ENCODE data around the gene PAK1.

The PAK1 gene

DNA sequence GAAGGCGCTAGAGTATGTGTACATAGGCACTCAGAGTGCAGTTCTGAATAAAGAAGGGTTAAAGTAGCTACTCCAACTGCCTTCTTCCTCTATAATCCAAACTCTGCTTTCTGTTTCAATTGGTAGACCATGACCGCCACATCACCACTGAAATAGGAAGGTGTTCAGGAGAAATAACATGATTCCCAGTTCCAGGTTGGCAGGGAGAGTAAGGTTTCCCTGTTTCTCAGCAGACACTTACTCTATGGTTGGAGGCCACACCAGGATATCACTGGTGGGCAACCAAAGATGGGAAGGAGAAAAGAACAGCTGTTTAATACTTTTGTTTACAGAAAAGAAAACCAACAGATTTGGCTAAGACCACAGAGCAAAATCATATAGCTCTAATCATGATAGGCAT is 37.9 kb downstream of the PAK1 start:
- no peaks in the 10 kb centered on the region for H3K9me3 ChIP-seq (ENCODE audit: insufficient read depth, low read length)
- no peaks in the 10 kb centered on the region for H3K79me2 ChIP-seq (ENCODE audit: insufficient read depth, low read length)
- TF ChIP-seq CTCF (IDR thresholded peaks at IDR 0.05; ENCODE audit: insufficient read depth, low read length, poor library complexity, severe bottlenecking) = no peak
- TF ChIP-seq EZH2phosphoT487 (conservative IDR thresholded peaks at IDR 0.05; ENCODE audit: low read length) = no peak
- no peak overlapping the region for H3K4me2 ChIP-seq (ENCODE audit: low read depth, low read length, poor library complexity, severe bottlenecking)
- no peaks in the 10 kb centered on the region for H4K20me1 ChIP-seq (ENCODE audit: low read depth, low read length)
- no peak overlapping the region for H3K27ac ChIP-seq (ENCODE audit: low read depth, low read length)
- no peaks in the 10 kb centered on the region for H3K27me3 ChIP-seq (ENCODE audit: low read length)
- no peak overlapping the region for H3K4me3 ChIP-seq (ENCODE audit: insufficient read depth, low read length, poor library complexity, severe bottlenecking)
- H3F3A ChIP-seq (ENCODE audit: insufficient read depth) = no peaks in the 10 kb centered on the region
- no peak overlapping the region for H3K9ac ChIP-seq (ENCODE audit: low read length)
- H3K36me3 ChIP-seq (ENCODE audit: low read length) = no peaks in the 10 kb centered on the region
- no peaks in the 10 kb centered on the region for H3K9me2 ChIP-seq (replicated peaks; ENCODE audit: insufficient read depth, low read length)
- no peak overlapping the region for H2AFZ ChIP-seq (ENCODE audit: low read depth, low read length, severe bottlenecking)

DNA sequence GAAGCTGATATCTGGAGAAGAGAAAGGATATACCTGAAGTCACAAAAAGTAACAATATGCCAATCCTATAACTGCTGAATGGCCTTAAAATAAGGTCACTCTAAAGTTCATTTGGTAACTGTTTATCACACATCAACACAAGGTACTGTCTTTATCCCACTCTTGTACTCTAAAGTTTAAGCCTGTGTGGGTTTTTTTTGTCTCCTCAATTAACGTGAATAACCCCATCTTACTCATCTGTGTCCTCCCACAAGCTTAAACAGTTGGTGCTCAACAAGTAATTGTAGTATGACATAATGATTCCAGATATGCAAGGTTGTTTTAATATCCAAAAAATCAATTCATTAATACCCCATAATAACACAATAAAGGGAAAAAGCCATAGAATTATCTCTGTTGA is 42.1 kb downstream of the PAK1 start:
- no peaks in the 10 kb centered on the region for H3K9me2 ChIP-seq (replicated peaks; ENCODE audit: insufficient read depth, low read length)
- no peaks in the 10 kb centered on the region for H3K9me3 ChIP-seq (ENCODE audit: insufficient read depth, low read length)
- H3F3A ChIP-seq (ENCODE audit: insufficient read depth) = no peaks in the 10 kb centered on the region
- H2AFZ ChIP-seq (ENCODE audit: low read depth, low read length, severe bottlenecking) = no peak overlapping the region
- H4K20me1 ChIP-seq (ENCODE audit: low read depth, low read length) = no peaks in the 10 kb centered on the region
- no peak overlapping the region for H3K9ac ChIP-seq (ENCODE audit: low read length)
- H3K36me3 ChIP-seq (ENCODE audit: low read length) = no peaks in the 10 kb centered on the region
- no peak overlapping the region for H3K27ac ChIP-seq (ENCODE audit: low read depth, low read length)
- TF ChIP-seq EZH2phosphoT487 (conservative IDR thresholded peaks at IDR 0.05; ENCODE audit: low read length) (no peak), CTCF (IDR thresholded peaks at IDR 0.05; ENCODE audit: insufficient read depth, low read length, poor library complexity, severe bottlenecking) (no peak)
- H3K4me2 ChIP-seq (ENCODE audit: low read depth, low read length, poor library complexity, severe bottlenecking) = no peak overlapping the region
- H3K27me3 ChIP-seq (ENCODE audit: low read length) = no peaks in the 10 kb centered on the region
- H3K4me3 ChIP-seq (ENCODE audit: insufficient read depth, low read length, poor library complexity, severe bottlenecking) = no peak overlapping the region
- no peaks in the 10 kb centered on the region for H3K79me2 ChIP-seq (ENCODE audit: insufficient read depth, low read length)

GRCh38 chr11:77428598-77428997 is 45.3 kb downstream of the PAK1 start:
- Histone ChIP-seq H3K27ac (ENCODE audit: low read depth, low read length) (no peak overlapping the region), H3K79me2 (ENCODE audit: insufficient read depth, low read length) (no peaks in the 10 kb centered on the region), H3K27me3 (ENCODE audit: low read length) (no peaks in the 10 kb centered on the region), H3K9me3 (ENCODE audit: insufficient read depth, low read length) (no peaks in the 10 kb centered on the region), H2AFZ (ENCODE audit: low read depth, low read length, severe bottlenecking) (no peak overlapping the region), H3F3A (ENCODE audit: insufficient read depth) (no peaks in the 10 kb centered on the region), H3K36me3 (ENCODE audit: low read length) (no peaks in the 10 kb centered on the region), H3K4me3 (ENCODE audit: insufficient read depth, low read length, poor library complexity, severe bottlenecking) (no peak overlapping the region), H3K9ac (ENCODE audit: low read length) (no peak overlapping the region), H3K4me2 (ENCODE audit: low read depth, low read length, poor library complexity, severe bottlenecking) (no peak overlapping the region), H3K9me2 (replicated peaks; ENCODE audit: insufficient read depth, low read length) (no peaks in the 10 kb centered on the region), H4K20me1 (ENCODE audit: low read depth, low read length) (no peaks in the 10 kb centered on the region)
- no peak for TF ChIP-seq EZH2phosphoT487 (conservative IDR thresholded peaks at IDR 0.05; ENCODE audit: low read length)
- TF ChIP-seq CTCF (IDR thresholded peaks at IDR 0.05; ENCODE audit: insufficient read depth, low read length, poor library complexity, severe bottlenecking) = no peak

DNA sequence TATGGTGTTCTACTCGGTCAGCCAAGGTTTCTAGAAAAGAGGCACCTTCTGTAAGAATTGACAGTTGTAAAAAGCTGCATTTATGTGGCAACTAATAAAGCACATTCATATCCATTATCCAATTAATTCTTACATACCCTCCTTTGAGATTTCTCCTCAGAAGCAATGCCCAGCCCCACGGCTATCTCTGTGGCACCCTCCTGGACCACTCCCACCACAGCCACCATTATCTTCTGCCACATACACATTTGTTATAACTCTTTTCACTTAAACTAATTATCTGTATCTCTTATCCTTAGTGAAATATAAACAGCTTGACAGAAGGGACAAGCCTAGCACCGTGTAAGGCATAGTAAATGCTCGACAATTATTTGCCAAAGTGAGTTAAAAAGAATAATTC is 48.5 kb downstream of the PAK1 start:
- H3K4me3 ChIP-seq (ENCODE audit: insufficient read depth, low read length, poor library complexity, severe bottlenecking) = no peak overlapping the region
- no peak overlapping the region for H2AFZ ChIP-seq (ENCODE audit: low read depth, low read length, severe bottlenecking)
- H3K4me2 ChIP-seq (ENCODE audit: low read depth, low read length, poor library complexity, severe bottlenecking) = no peak overlapping the region
- H3K9ac ChIP-seq (ENCODE audit: low read length) = no peak overlapping the region
- no peaks in the 10 kb centered on the region for H4K20me1 ChIP-seq (ENCODE audit: low read depth, low read length)
- no peaks in the 10 kb centered on the region for H3K36me3 ChIP-seq (ENCODE audit: low read length)
- no peaks in the 10 kb centered on the region for H3K9me2 ChIP-seq (replicated peaks; ENCODE audit: insufficient read depth, low read length)
- H3F3A ChIP-seq (ENCODE audit: insufficient read depth) = no peaks in the 10 kb centered on the region
- no peak overlapping the region for H3K27ac ChIP-seq (ENCODE audit: low read depth, low read length)
- H3K79me2 ChIP-seq (ENCODE audit: insufficient read depth, low read length) = no peaks in the 10 kb centered on the region
- no peaks in the 10 kb centered on the region for H3K27me3 ChIP-seq (ENCODE audit: low read length)
- TF ChIP-seq CTCF (IDR thresholded peaks at IDR 0.05; ENCODE audit: insufficient read depth, low read length, poor library complexity, severe bottlenecking) (no peak), EZH2phosphoT487 (conservative IDR thresholded peaks at IDR 0.05; ENCODE audit: low read length) (no peak)
- no peaks in the 10 kb centered on the region for H3K9me3 ChIP-seq (ENCODE audit: insufficient read depth, low read length)

Measured in SU-DHL-6 (cell line).